ENCODE measurements around the gene TIAM2. TPM values are rescaled to one million over a fixed set of nuclear protein-coding genes. Genes with fewer than 3 reads are reported as not detected.
A peak's percentile ranks its signal among the peaks of the same experiment; 100 is the strongest.

TIAM2 gene
- total and polyA plus RNA-seq, 9 of the 15 experiments (the other 6 are each of a cell fraction or from before 2014, with no cell fraction given) = 0.73 to 6.5 (median 4.3) TPM

- Histone ChIP-seq H3K4me2 (ENCODE audit: insufficient read depth, low read length) (no peak overlapping the region), H3K4me3 (no peak overlapping the region), H3K27me3 (ENCODE audit: control insufficient read depth in 2 of 2, insufficient read depth in 2 of 2, low read length in 2 of 2) (no peaks in the 10 kb centered on the region), H2AFZ (ENCODE audit: low read depth, low read length) (no peak overlapping the region), H3K4me1 (replicated peaks in 1 of 2; ENCODE audit: control insufficient read depth in 2 of 2, insufficient read depth in 2 of 2, low read length in 2 of 2) (peaks cover 0 to 3% of the 10 kb centered on the region in 2 experiments; a peak in 1 of 5 replicates), H3K9me1 (ENCODE audit: control insufficient read depth, insufficient read depth, low read length) (peaks cover 2% of the 10 kb centered on the region), H3K79me2 (ENCODE audit: control insufficient read depth, insufficient read depth, low read length) (no peaks in the 10 kb centered on the region), H3K9ac (ENCODE audit: insufficient read depth in 1 of 2, low read depth in 2 of 2, low read length in 2 of 2) (no peak overlapping the region), H4K20me1 (replicated peaks; ENCODE audit: control insufficient read depth, insufficient read depth, low read length) (no peaks in the 10 kb centered on the region), H3K36me3 (ENCODE audit: control insufficient read depth, insufficient read depth, low read length) (peaks cover 94% of the 10 kb centered on the region; the same call in 2 of the 3 replicates), H3K27ac (ENCODE audit: extremely low read depth, low read depth, low read length) (no peak overlapping the region), H3K9me3 (replicated peaks; ENCODE audit: control insufficient read depth, insufficient read depth, low read depth, low read length) (no peaks in the 10 kb centered on the region)
- TF ChIP-seq C11orf30 (IDR thresholded peaks at IDR 0.05; ENCODE audit: low read depth) = peak; percentile 27; the same call in 1 of the 2 replicates
- TF ChIP-seq KDM2B (CRISPR knock-in tag; IDR thresholded peaks at IDR 0.05) = no peak
- peak; percentile 36; the same call in 1 of the 2 replicates for TF ChIP-seq ZNF316 (IDR thresholded peaks at IDR 0.05)
- TF ChIP-seq BMI1 (IDR thresholded peaks at IDR 0.05; ENCODE audit: low read length) = no peak
- TF ChIP-seq E2F1 (CRISPR knock-in tag; IDR thresholded peaks at IDR 0.05) = no peak
- no peak for TF ChIP-seq PHB2 (IDR thresholded peaks at IDR 0.05; ENCODE audit: low read depth)
- TF ChIP-seq MAFG (tag; conservative IDR thresholded peaks at IDR 0.05) = no peak
- TF ChIP-seq TFAM (CRISPR knock-in tag; conservative IDR thresholded peaks at IDR 0.05) = no peak
- POLR2A ChIA-PET = no interaction called here
- WGBS (ENCODE audit: insufficient coverage, low coverage, missing lambda C conversion rate) = 94% methylated on average over 12 of the region's 13 CpGs
- CTCF ChIA-PET (ENCODE audit: low intra/inter-chr PET ratio) = no interaction called here
- ATAC-seq = no peak
- in situ Hi-C loops (cut with MboI) = no loop called here
- intact Hi-C loops (cut with micrococcal nuclease) = no loop called here
- FAIRE-seq = no peak
- no TSS peak for BruUV-seq (replicated peaks)
- no peak for DNase-seq (ENCODE audit: extremely low read depth in 1 of 4, low spot score in 3 of 4)
Observed at GRCh38 chr6:155256122-155256795, 261.1 kb downstream of the TIAM2 start.

All from K562 (cell line).